CD14-positive monocyte (primary cell): ENCODE results near the gene HES6. TPM values are rescaled to one million over a fixed set of nuclear protein-coding genes. Genes with fewer than 3 reads are reported as not detected.

Source experiments
- DNase-seq, 3 donors: peaks; one replicate each; pipeline ENCODE4 v3.0.0-alpha.2; 2011 to 2022
- H2AFZ ChIP-seq: 2 replicates; pipeline ENCODE4 v1.6.0; 2012; ENCODE audit warnings: mild to moderate bottlenecking, low read depth, low read length, inconsistent platforms; ENCODE audit not compliant: insufficient read depth, poor library complexity, severe bottlenecking
- H3K27ac ChIP-seq, 2 donors: 1 replicate in 1 of 2; 2 replicates in 1 of 2; pipeline ENCODE4 v1.5.1; 2012 to 2013; ENCODE audit warnings: low read length in 2 of 2, control low read depth in 1 of 2, inconsistent platforms in 1 of 2, low read depth in 1 of 2, mild to moderate bottlenecking in 1 of 2
- H3K27me3 ChIP-seq, 2 donors: one replicate each; pipeline versions ENCODE4 v1.6.0 to v1.6.1; 2011 to 2013; ENCODE audit warnings: low read length in 2 of 2; ENCODE audit not compliant: control insufficient read depth in 2 of 2, insufficient read depth in 2 of 2
- H3K36me3 ChIP-seq, 2 donors: replicated peaks in 1 of 2; 1 replicate in 1 of 2; 2 replicates in 1 of 2; pipeline versions ENCODE4 v1.5.1 to v1.6.1; 2012 to 2013; ENCODE audit warnings: low read length in 2 of 2, control low read depth in 1 of 2, inconsistent platforms in 1 of 2, mild to moderate bottlenecking in 1 of 2; ENCODE audit not compliant: insufficient read depth in 2 of 2, control insufficient read depth in 1 of 2
- H3K4me1 ChIP-seq, 2 donors: 1 replicate in 1 of 2; 2 replicates in 1 of 2; pipeline versions ENCODE4 v1.5.1 to v1.6.1; 2012 to 2013; ENCODE audit warnings: low read length in 2 of 2, control low read depth in 1 of 2, inconsistent platforms in 1 of 2, mild to moderate bottlenecking in 1 of 2, moderate library complexity in 1 of 2; ENCODE audit not compliant: insufficient read depth in 2 of 2, control insufficient read depth in 1 of 2
- H3K4me2 ChIP-seq: replicated peaks from 2 replicates; pipeline ENCODE3; 2012; ENCODE audit warnings: low read length, moderate library complexity, mild to moderate bottlenecking; ENCODE audit not compliant: poor library complexity, severe bottlenecking; ENCODE audit errors: extremely low read depth
- H3K4me3 ChIP-seq, 3 experiments: fragments of 200-600 bp in 1 of 3; sonication (generic) in 1 of 3; replicated peaks in 1 of 3; 1 replicate in 2 of 3; 2 replicates in 1 of 3; pipeline ENCODE4 v1.5.1; 2011 to 2013; ENCODE audit warnings: low read length in 3 of 3, mild to moderate bottlenecking in 3 of 3, control low read depth in 2 of 3, low read depth in 2 of 3, inconsistent platforms in 1 of 3, moderate library complexity in 1 of 3
- H3K79me2 ChIP-seq: 2 replicates; pipeline ENCODE4 v1.6.0; 2012; ENCODE audit warnings: mild to moderate bottlenecking, control low read depth, inconsistent platforms, low read length, moderate library complexity; ENCODE audit not compliant: insufficient read depth
- H3K9ac ChIP-seq: 2 replicates; pipeline ENCODE4 v1.6.0; 2017; ENCODE audit warnings: low read length, mild to moderate bottlenecking; ENCODE audit not compliant: insufficient read depth, poor library complexity, severe bottlenecking
- H3K9me3 ChIP-seq, 2 donors: replicated peaks in 1 of 2; 1 replicate in 1 of 2; 2 replicates in 1 of 2; pipeline versions ENCODE4 v1.5.1 to v1.6.1; 2012 to 2013; ENCODE audit warnings: low read length in 2 of 2, control low read depth in 1 of 2; ENCODE audit not compliant: control insufficient read depth in 1 of 2, insufficient read depth in 1 of 2
- H4K20me1 ChIP-seq: 2 replicates; pipeline ENCODE4 v1.6.0; 2012; ENCODE audit warnings: mild to moderate bottlenecking, low read length, control low read depth, moderate library complexity; ENCODE audit not compliant: insufficient read depth
- H3K27ac Mint-ChIP-seq, 7 donors: one replicate each; pipeline ENCODE4 v1.8.0; 2020; ENCODE audit warnings: mild to moderate bottlenecking in 7 of 7, mixed read lengths in 7 of 7, moderate library complexity in 6 of 7, inconsistent platforms in 2 of 7
- H3K27me3 Mint-ChIP-seq, 3 donors: one replicate each; pipeline ENCODE4 v1.8.0; 2021 to 2022; ENCODE audit warnings: low read depth in 3 of 3, mild to moderate bottlenecking in 3 of 3, mixed read lengths in 3 of 3, moderate library complexity in 3 of 3, inconsistent platforms in 1 of 3
- H3K36me3 Mint-ChIP-seq, 2 donors: one replicate each; pipeline ENCODE4 v1.8.0; 2020; ENCODE audit warnings: mixed read lengths in 2 of 2, inconsistent platforms in 1 of 2, mild to moderate bottlenecking in 1 of 2
- H3K4me1 Mint-ChIP-seq: one replicate; pipeline ENCODE4 v1.8.0; 2020; ENCODE audit warnings: mild to moderate bottlenecking, mixed read lengths
- H3K4me3 Mint-ChIP-seq, 2 donors: one replicate each; pipeline ENCODE4 v1.8.0; 2020; ENCODE audit warnings: mild to moderate bottlenecking in 2 of 2, mixed read lengths in 2 of 2, moderate library complexity in 1 of 2
- H3K9me3 Mint-ChIP-seq, 7 donors: one replicate each; pipeline ENCODE4 v1.8.0; 2020 to 2022; ENCODE audit warnings: mixed read lengths in 7 of 7, mild to moderate bottlenecking in 6 of 7, moderate library complexity in 6 of 7, inconsistent platforms in 2 of 7
- CTCF ChIP-seq: fragments of 200-600 bp; IDR thresholded peaks from one replicate; pipeline ENCODE4 v1.8.0; 2022; ENCODE audit warnings: antibody characterized with exemption, mild to moderate bottlenecking
- WGBS: methylation state at CpG from one replicate; pipeline ENCODE4 v1.1.5; 2013; ENCODE audit warnings: missing lambda C conversion rate; ENCODE audit not compliant: insufficient coverage; 5-methylcytosine and 5-hydroxymethylcytosine counted together
- intact Hi-C, 2 donors: fragments of 100-400 bp; cut with micrococcal nuclease; formaldehyde crosslinking; loops; one replicate each; pipeline versions ENCODE4 v1.15.0 to v1.15.1; 2023
- polyA plus RNA-seq, 3 donors: library from polyadenylated mRNA; depleted of rRNA in 1 of 3; unstranded in 2 of 3; stranded (reverse) in 1 of 3; fragments of 300-500 nt in 2 of 3; fragments of >200 nt in 1 of 3; fragmentation: Illumina TruSeq in 2 of 3; gene quantifications; 1 replicate in 2 of 3; 2 replicates in 1 of 3; pipeline ENCODE4 v1.2.3, GENCODE V29; 2012 to 2021

The HES6 gene
- polyA plus RNA-seq, 3 donors = 2.1 to 4.0 (median 2.8) TPM

GRCh38 chr2:238255151-238255551 lies 15.3 kb upstream of the HES6 start:
- Histone ChIP-seq H3K27ac (no peak overlapping the region), H4K20me1 (no peaks in the 10 kb centered on the region), H3K9ac (no peak overlapping the region), H3K27me3 (no peaks in the 10 kb centered on the region), H3K4me3 (no peak overlapping the region), H2AFZ (no peak overlapping the region), H3K9me3 (no peaks in the 10 kb centered on the region), H3K36me3 (peaks cover 69 to 96% of the 10 kb centered on the region in 2 donors), H3K4me1 (no peaks in the 10 kb centered on the region), H3K79me2 (no peaks in the 10 kb centered on the region), H3K4me2 (no peak overlapping the region)
- H3K9me3 Mint-ChIP-seq = no peaks in the 10 kb centered on the region
- no peak overlapping the region for H3K4me3 Mint-ChIP-seq
- no peaks in the 10 kb centered on the region for H3K4me1 Mint-ChIP-seq
- peaks cover 82 to 97% of the 10 kb centered on the region in 2 donors for H3K36me3 Mint-ChIP-seq
- no peak for TF ChIP-seq CTCF
- 95% methylated on average over 6 of the region's 6 CpGs for WGBS
- DNase-seq = no peak
- intact Hi-C loops = no loop called here
- peak overlapping the region in 1 of 7 donors; percentile 60 for H3K27ac Mint-ChIP-seq
- H3K27me3 Mint-ChIP-seq = peaks cover 0 to 2% (median 2%) of the 10 kb centered on the region in 3 donors

GRCh38 chr2:238254095-238254723 lies 14.4 kb upstream of the HES6 start:
- intact Hi-C loops = no loop called here
- Histone ChIP-seq H3K4me3 (no peak overlapping the region), H3K9ac (no peak overlapping the region), H3K4me1 (no peaks in the 10 kb centered on the region), H2AFZ (no peak overlapping the region), H4K20me1 (no peaks in the 10 kb centered on the region), H3K27ac (no peak overlapping the region), H3K79me2 (no peaks in the 10 kb centered on the region), H3K9me3 (no peaks in the 10 kb centered on the region), H3K4me2 (no peak overlapping the region), H3K36me3 (peaks cover 64 to 92% of the 10 kb centered on the region in 2 donors), H3K27me3 (no peaks in the 10 kb centered on the region)
- no peak for TF ChIP-seq CTCF
- peaks cover 81 to 96% of the 10 kb centered on the region in 2 donors for H3K36me3 Mint-ChIP-seq
- no peaks in the 10 kb centered on the region for H3K4me1 Mint-ChIP-seq
- no CpG with 5 or more reads among the region's 4 CpGs for WGBS
- no peak overlapping the region for H3K4me3 Mint-ChIP-seq
- DNase-seq = no peak
- H3K9me3 Mint-ChIP-seq = no peaks in the 10 kb centered on the region
- peaks cover 0 to 2% (median 2%) of the 10 kb centered on the region in 3 donors for H3K27me3 Mint-ChIP-seq
- H3K27ac Mint-ChIP-seq = peak overlapping the region in 3 of 7 donors; percentile 6 to 50 (median 48)
